ENCODE measurements around the gene FANCC.

GRCh38 chr9:95155220-95155619 is 162.3 kb downstream of the FANCC start:
- TF ChIP-seq JUND (IDR thresholded peaks at IDR 0.05) (no peak), RXRA (IDR thresholded peaks at IDR 0.05) (no peak), CTCF (IDR thresholded peaks at IDR 0.05; ENCODE audit: low read depth, low read length, missing input control) (no peak), ZBTB33 (IDR thresholded peaks at IDR 0.05) (no peak), GABPA (IDR thresholded peaks at IDR 0.05 in 1 of 2, conservative IDR thresholded peaks at IDR 0.05 in 1 of 2) (no peak), TAF1 (conservative IDR thresholded peaks at IDR 0.05) (no peak), FOXA1 (IDR thresholded peaks at IDR 0.05) (no peak), RAD21 (IDR thresholded peaks at IDR 0.05) (no peak), ATF3 (IDR thresholded peaks at IDR 0.05) (no peak), NR2F2 (IDR thresholded peaks at IDR 0.05) (no peak), YY1 (IDR thresholded peaks at IDR 0.05) (no peak), SP1 (IDR thresholded peaks at IDR 0.05) (no peak)
- TF ChIP-seq, protein P1, sequence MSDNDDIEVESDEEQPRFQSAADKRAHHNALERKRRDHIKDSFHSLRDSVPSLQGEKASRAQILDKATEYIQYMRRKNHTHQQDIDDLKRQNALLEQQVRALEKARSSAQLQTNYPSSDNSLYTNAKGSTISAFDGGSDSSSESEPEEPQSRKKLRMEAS (IDR thresholded peaks at IDR 0.05) = no peak
- TF ChIP-seq, protein P2, sequence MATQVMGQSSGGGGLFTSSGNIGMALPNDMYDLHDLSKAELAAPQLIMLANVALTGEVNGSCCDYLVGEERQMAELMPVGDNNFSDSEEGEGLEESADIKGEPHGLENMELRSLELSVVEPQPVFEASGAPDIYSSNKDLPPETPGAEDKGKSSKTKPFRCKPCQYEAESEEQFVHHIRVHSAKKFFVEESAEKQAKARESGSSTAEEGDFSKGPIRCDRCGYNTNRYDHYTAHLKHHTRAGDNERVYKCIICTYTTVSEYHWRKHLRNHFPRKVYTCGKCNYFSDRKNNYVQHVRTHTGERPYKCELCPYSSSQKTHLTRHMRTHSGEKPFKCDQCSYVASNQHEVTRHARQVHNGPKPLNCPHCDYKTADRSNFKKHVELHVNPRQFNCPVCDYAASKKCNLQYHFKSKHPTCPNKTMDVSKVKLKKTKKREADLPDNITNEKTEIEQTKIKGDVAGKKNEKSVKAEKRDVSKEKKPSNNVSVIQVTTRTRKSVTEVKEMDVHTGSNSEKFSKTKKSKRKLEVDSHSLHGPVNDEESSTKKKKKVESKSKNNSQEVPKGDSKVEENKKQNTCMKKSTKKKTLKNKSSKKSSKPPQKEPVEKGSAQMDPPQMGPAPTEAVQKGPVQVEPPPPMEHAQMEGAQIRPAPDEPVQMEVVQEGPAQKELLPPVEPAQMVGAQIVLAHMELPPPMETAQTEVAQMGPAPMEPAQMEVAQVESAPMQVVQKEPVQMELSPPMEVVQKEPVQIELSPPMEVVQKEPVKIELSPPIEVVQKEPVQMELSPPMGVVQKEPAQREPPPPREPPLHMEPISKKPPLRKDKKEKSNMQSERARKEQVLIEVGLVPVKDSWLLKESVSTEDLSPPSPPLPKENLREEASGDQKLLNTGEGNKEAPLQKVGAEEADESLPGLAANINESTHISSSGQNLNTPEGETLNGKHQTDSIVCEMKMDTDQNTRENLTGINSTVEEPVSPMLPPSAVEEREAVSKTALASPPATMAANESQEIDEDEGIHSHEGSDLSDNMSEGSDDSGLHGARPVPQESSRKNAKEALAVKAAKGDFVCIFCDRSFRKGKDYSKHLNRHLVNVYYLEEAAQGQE (IDR thresholded peaks at IDR 0.05) = no peak

Data from liver (tissue), 3 donors.